HepG2 (cell line): ENCODE results near the gene ARID1A. TPM values are rescaled to one million over a fixed set of nuclear protein-coding genes. Genes with fewer than 3 reads are reported as not detected.

Experiments
- ATAC-seq: fragments of 200-7000 bp; cut with Tn5 transposase; 3 replicates; pipeline ENCODE4 v1.9.1; 2020; ENCODE audit warnings: mild to moderate bottlenecking, moderate library complexity
- BruUV-seq: library from RNA; stranded (reverse); fragments of 400-500 nt; replicated peaks from 2 replicates; lab custom pipeline; 2021; lab: Mats Ljungman, UMichigan
- CTCF ChIA-PET: fragments of 300-600 bp; formaldehyde crosslinking; extraction: SDS; loops from one replicate; lab custom pipeline; 2021; ENCODE audit warnings: low total read pairs, inconsistent platforms, low intra/inter-chr PET ratio; lab: Yijun Ruan, JAX
- POLR2A ChIA-PET: fragments of 350-600 bp; sonication (Branson Sonifier 250); formaldehyde crosslinking; loops from one replicate; lab custom pipeline; 2020; ENCODE audit warnings: antibody characterized with exemption, inconsistent platforms; lab: Yijun Ruan, JAX
- DNase-seq: peaks from one replicate; pipeline ENCODE4 v3.0.0-alpha.2; 2015; ENCODE audit warnings: low spot score
- FAIRE-seq: peaks from 3 replicates; lab custom pipeline; 2011; peaks lifted over from hg19 to GRCh38; lab: Jason Lieb, UNC
- H2AFZ ChIP-seq: one replicate; pipeline ENCODE4 v1.6.1; 2011; ENCODE audit warnings: low read length, inconsistent platforms
- H3K27ac ChIP-seq: fragments of 300-600 bp; 3 replicates; pipeline ENCODE4 v1.8.0; 2011; ENCODE audit warnings: mixed run types, mild to moderate bottlenecking, mixed read lengths, low read length, inconsistent platforms; ENCODE audit not compliant: insufficient read depth; ENCODE audit errors: extremely low read length
- H3K27me3 ChIP-seq, 2 experiments: fragments of 200-600 bp in 1 of 2; 2 replicates in 1 of 2; 3 replicates in 1 of 2; pipeline versions ENCODE4 v1.6.0 to v1.8.0; 2011; ENCODE audit warnings: low read length in 2 of 2, mild to moderate bottlenecking in 2 of 2, moderate library complexity in 2 of 2, inconsistent platforms in 1 of 2; ENCODE audit not compliant: insufficient read depth in 2 of 2, control insufficient read depth in 1 of 2
- H3K36me3 ChIP-seq, 2 experiments: fragments of 200-600 bp in 1 of 2; replicated peaks in 1 of 2; 2 replicates in 1 of 2; 3 replicates in 1 of 2; pipeline versions ENCODE4 v1.5.1 to v1.8.0; 2011; ENCODE audit warnings: low read length in 2 of 2, inconsistent platforms in 1 of 2; ENCODE audit not compliant: insufficient read depth in 2 of 2, control insufficient read depth in 1 of 2
- H3K4me1 ChIP-seq: 2 replicates; pipeline ENCODE4 v1.5.1; 2012; ENCODE audit warnings: low read length, inconsistent platforms; ENCODE audit not compliant: insufficient read depth
- H3K4me2 ChIP-seq: 2 replicates; pipeline ENCODE4 v1.6.0; 2011; ENCODE audit warnings: low read depth, low read length, inconsistent platforms
- H3K4me3 ChIP-seq, 3 experiments: fragments of 200-600 bp in 1 of 3; sonication (generic), shearing (Covaris generic) in 1 of 3; replicated peaks in 1 of 3; 2 replicates each; pipeline ENCODE4 v1.5.1; 2011 to 2016; ENCODE audit warnings: low read length in 3 of 3, inconsistent platforms in 2 of 3, low read depth in 2 of 3, mild to moderate bottlenecking in 2 of 3, control low read depth in 1 of 3, mixed read lengths in 1 of 3; ENCODE audit not compliant: insufficient read depth in 1 of 3
- H3K79me2 ChIP-seq: one replicate; pipeline ENCODE4 v1.6.1; 2011; ENCODE audit warnings: low read length, inconsistent platforms; ENCODE audit not compliant: insufficient read depth
- H3K9ac ChIP-seq: 2 replicates; pipeline ENCODE4 v1.6.0; 2011; ENCODE audit warnings: mild to moderate bottlenecking, low read depth, low read length, inconsistent platforms; ENCODE audit not compliant: insufficient read depth
- H3K9me3 ChIP-seq: 2 replicates; pipeline ENCODE4 v1.5.1; 2012; ENCODE audit warnings: mild to moderate bottlenecking, low read length
- H4K20me1 ChIP-seq: 2 replicates; pipeline ENCODE4 v1.6.0; 2011; ENCODE audit warnings: inconsistent platforms, mild to moderate bottlenecking, low read length, moderate library complexity; ENCODE audit not compliant: insufficient read depth
- HMGXB4 ChIP-seq, 2 experiments: sonication (generic) in 1 of 2; formaldehyde crosslinking in 1 of 2; IDR thresholded peaks; 2 replicates each; pipeline versions ENCODE4 v1.4.0 to v1.6.1; 2018 to 2020; ENCODE audit warnings: missing genetic modification reagents in 2 of 2, borderline replicate concordance in 1 of 2, low read depth in 1 of 2, mild to moderate bottlenecking in 1 of 2, missing biosample characterization in 1 of 2
- POLR2AphosphoS5 ChIP-seq: IDR thresholded peaks from 2 replicates; pipeline ENCODE4 v1.6.1; 2012; ENCODE audit warnings: low read depth, low read length
- POLR2G ChIP-seq: fragments of 200-400 bp; formaldehyde crosslinking; IDR thresholded peaks from 2 replicates; pipeline ENCODE4 v1.6.1; 2018; ENCODE audit warnings: mild to moderate bottlenecking, low read depth, low read length, moderate library complexity
- REPIN1 ChIP-seq: sonication (generic); formaldehyde crosslinking; IDR thresholded peaks from 2 replicates; pipeline ENCODE4 v1.8.0; 2022; ENCODE audit warnings: missing genetic modification reagents, low read depth, mild to moderate bottlenecking, borderline replicate concordance
- SAP130 ChIP-seq: IDR thresholded peaks from 2 replicates; pipeline ENCODE4 v1.6.1; 2016; ENCODE audit warnings: low read depth
- SUZ12 ChIP-seq: fragments of 150-350 bp; IDR thresholded peaks from 2 replicates; pipeline ENCODE4 v1.6.1; 2014; ENCODE audit warnings: low read depth, low read length
- TBX2 ChIP-seq: sonication (generic); formaldehyde crosslinking; IDR thresholded peaks from 2 replicates; pipeline ENCODE4 v1.5.0; 2020; ENCODE audit warnings: missing genetic modification reagents, mild to moderate bottlenecking, borderline replicate concordance
- TFE3 ChIP-seq: IDR thresholded peaks from 2 replicates; pipeline ENCODE4 v1.6.1; 2016
- ZC3H4 ChIP-seq: sonication (generic); formaldehyde crosslinking; IDR thresholded peaks from 2 replicates; pipeline ENCODE4 v1.4.0; 2020; ENCODE audit warnings: missing genetic modification reagents, borderline replicate concordance
- ZFP1 ChIP-seq: IDR thresholded peaks from 2 replicates; pipeline ENCODE4 v1.6.1; 2016
- ZFP36L1 ChIP-seq: sonication (generic); formaldehyde crosslinking; IDR thresholded peaks from 2 replicates; pipeline ENCODE4 v1.8.0; 2022; ENCODE audit warnings: mild to moderate bottlenecking, missing genetic modification reagents, moderate library complexity
- ZFX ChIP-seq: sonication (generic); formaldehyde crosslinking; IDR thresholded peaks from 2 replicates; pipeline ENCODE4 v1.4.0; 2020; ENCODE audit warnings: mild to moderate bottlenecking, low read depth, missing genetic modification reagents, moderate library complexity
- ZFY ChIP-seq: sonication (generic); formaldehyde crosslinking; IDR thresholded peaks from 2 replicates; pipeline ENCODE4 v1.4.0; 2020; ENCODE audit warnings: missing genetic modification reagents
- ZNF326 ChIP-seq: sonication (generic); formaldehyde crosslinking; IDR thresholded peaks from 2 replicates; pipeline ENCODE4 v1.4.0; 2020; ENCODE audit warnings: missing genetic modification reagents, borderline replicate concordance
- ZNF784 ChIP-seq: sonication (generic); formaldehyde crosslinking; IDR thresholded peaks from 2 replicates; pipeline ENCODE4 v1.5.1; 2020; ENCODE audit warnings: missing genetic modification reagents, mild to moderate bottlenecking, borderline replicate concordance
- ZNF800 ChIP-seq: sonication (generic); formaldehyde crosslinking; IDR thresholded peaks from 2 replicates; pipeline ENCODE4 v1.4.0; 2020; ENCODE audit warnings: missing genetic modification reagents
- WGBS: methylation state at CpG from one replicate; pipeline ENCODE4 v1.1.6; 2017; ENCODE audit warnings: low lambda C conversion rate; 5-methylcytosine and 5-hydroxymethylcytosine counted together
- in situ Hi-C: cut with HindIII; loops from 2 replicates; pipeline ENCODE4 v1.10.0; 2017; ENCODE audit warnings: low pct_unique_long_range_greater_than_20kb; ENCODE audit not compliant: extremely low pct_ligation_motif_present
- intact Hi-C: fragments of 100-400 bp; cut with micrococcal nuclease; formaldehyde crosslinking; loops from one replicate; pipeline ENCODE4 v1.10.0; 2022; ENCODE audit not compliant: unreplicated experiment
- polyA plus RNA-seq, 8 experiments: library from polyadenylated mRNA; depleted of rRNA in 3 of 8; stranded (reverse) in 7 of 8; unstranded in 1 of 8; fragments of >200 nt; fragmentation: Illumina TruSeq in 4 of 8; extraction: Trizol in 4 of 8; gene quantifications; 2 replicates each; pipeline versions ENCODE4 v1.2.1 to v1.2.3, GENCODE V29; 2011 to 2016; ENCODE audit warnings: low read depth in 4 of 8, missing spikeins in 1 of 8, mixed read lengths in 1 of 8; ENCODE audit not compliant: insufficient read depth in 1 of 8
- total RNA-seq, 5 experiments: library from RNA; depleted of rRNA; stranded (reverse); fragments of >200 nt; fragmentation: Illumina TruSeq; extraction: Trizol; gene quantifications; 2 replicates each; pipeline ENCODE4 v1.2.3, GENCODE V29; 2016; ENCODE audit warnings: low read depth in 1 of 5

The ARID1A gene
- total and polyA plus RNA-seq, 2 of the 13 experiments (the other 11 are each of a cell fraction or from before 2014, with no cell fraction given), result 11.9 to 15.9 TPM

GRCh38 chr1:26786437-26787380 lies 90.9 kb downstream of the ARID1A start:
- no TSS peak for BruUV-seq
- no peak overlapping the region for H2AFZ ChIP-seq
- FAIRE-seq, result peak; percentile 77
- TF ChIP-seq REPIN1 (CRISPR knock-in tag), result no peak
- peak; percentile 57; the same call in 1 of the 2 replicates for TF ChIP-seq ZFY
- peak; percentile 54; the same call in 1 of the 2 replicates for TF ChIP-seq SAP130 (CRISPR knock-in tag)
- no peak for TF ChIP-seq ZNF326
- no peak for TF ChIP-seq ZC3H4 (CRISPR knock-in tag)
- TF ChIP-seq POLR2AphosphoS5, result peak; percentile 71
- 0 out of 2 replicates have a peak, but pooled peaks have one; percentile 21 for TF ChIP-seq ZNF800
- TF ChIP-seq TFE3 (CRISPR knock-in tag), result 0 out of 2 replicates have a peak, but pooled peaks have one; percentile 14
- no peak for TF ChIP-seq ZFP36L1 (CRISPR knock-in tag)
- no peak for TF ChIP-seq SUZ12
- no peak for TF ChIP-seq ZNF784 (CRISPR knock-in tag)
- 0 out of 2 replicates have a peak, but pooled peaks have one; percentile 30 for TF ChIP-seq TBX2 (CRISPR knock-in tag)
- TF ChIP-seq ZFP1 (CRISPR knock-in tag), result no peak
- TF ChIP-seq ZFX (CRISPR knock-in tag), result peak; percentile 44; the same call in 1 of the 2 replicates
- TF ChIP-seq POLR2G, result peak; percentile 85
- TF ChIP-seq HMGXB4 (CRISPR knock-in tag; IDR thresholded peaks at IDR 0.05; ENCODE audit: borderline replicate concordance in 1 of 2, low read depth in 1 of 2), result 0 out of 4 replicates have a peak, but pooled peaks of 1 of the 2 experiments have one; percentile 48

More at GRCh38 chr1:26786437-26787380, 90.9 kb downstream of the ARID1A start:
- H3K79me2 ChIP-seq, result peaks cover 6% of the 10 kb centered on the region
- peak; percentile 52 for ATAC-seq
- H3K9ac ChIP-seq, result peak overlapping the region; percentile 98
- H4K20me1 ChIP-seq, result no peaks in the 10 kb centered on the region
- no peaks in the 10 kb centered on the region for H3K36me3 ChIP-seq
- H3K4me1 ChIP-seq, result peaks cover 74% of the 10 kb centered on the region
- in situ Hi-C loops (loop anchor here (5.0 kb wide), 2 partner anchors 94 to 184 kb away; no protein-coding TSS in a partner anchor), intact Hi-C loops (loop anchor here (5.0 kb wide), 2 partner anchors 89 to 109 kb away; partner anchors contain the start of gene ARID1A)
- peak; percentile 71 for DNase-seq
- H3K9me3 ChIP-seq, result no peaks in the 10 kb centered on the region
- WGBS, result 14% methylated on average over 12 of the region's 12 CpGs
- ChIA-PET POLR2A (interaction anchor here (1.2 to 7.0 kb wide), 11 partner anchors 15 to 285 kb away, joined by 3 to 127 read pairs (median 9); partner anchors contain the start of gene ARID1A), CTCF (no interaction called here)
- H3K27me3 ChIP-seq, result no peaks in the 10 kb centered on the region; a peak in 1 of 5 replicates
- H3K4me3 ChIP-seq, result peak overlapping the region; percentile 78 to 89 (median 87)
- H3K27ac ChIP-seq, result peak overlapping the region; percentile 97
- peak overlapping the region; percentile 99 for H3K4me2 ChIP-seq
